Measurements from ENCODE around the gene PHB1. TPM values are rescaled to one million over a fixed set of nuclear protein-coding genes. Genes with fewer than 3 reads are reported as not detected.
A peak's percentile ranks its signal among the peaks of the same experiment; 100 is the strongest.

PHB1 gene
- total RNA-seq, 2 experiments from 2014 or later: 104 to 110 TPM

DNA sequence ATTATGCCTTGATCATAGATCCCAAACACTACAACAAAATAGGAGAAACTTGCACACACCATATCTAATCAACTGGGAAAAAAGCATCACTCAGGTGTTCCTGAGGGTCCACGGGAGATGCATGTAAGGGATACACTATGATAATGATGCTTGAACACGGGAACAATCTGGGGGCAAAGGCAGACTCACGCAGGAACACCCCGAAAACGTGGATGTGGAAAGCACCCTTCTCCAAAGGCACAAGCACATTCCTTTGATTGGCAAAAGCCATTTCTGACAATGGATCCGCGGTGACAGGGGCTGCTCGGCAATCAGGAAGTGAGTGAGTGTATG lies 53.9 kb downstream of the PHB1 start:
- H3K27me3 Mint-ChIP-seq: no peaks in the 10 kb centered on the region
- H3K36me3 Mint-ChIP-seq: peaks cover 11% of the 10 kb centered on the region
- peak overlapping the region; percentile 95 for H3K4me3 Mint-ChIP-seq
- H3K9me3 Mint-ChIP-seq: no peaks in the 10 kb centered on the region
- no peak for ATAC-seq (ENCODE audit: low read depth)
- peak overlapping the region; percentile 95 for H3K27ac Mint-ChIP-seq
- DNase-seq: peak; percentile 58
- POLR2A ChIA-PET: interaction anchor here (0.6 to 4.4 kb wide), 10 partner anchors 9 to 168 kb away, joined by 3 to 58 read pairs (median 6); no protein-coding TSS in a partner anchor
- H3K4me1 Mint-ChIP-seq: peaks cover 49% of the 10 kb centered on the region

DNA sequence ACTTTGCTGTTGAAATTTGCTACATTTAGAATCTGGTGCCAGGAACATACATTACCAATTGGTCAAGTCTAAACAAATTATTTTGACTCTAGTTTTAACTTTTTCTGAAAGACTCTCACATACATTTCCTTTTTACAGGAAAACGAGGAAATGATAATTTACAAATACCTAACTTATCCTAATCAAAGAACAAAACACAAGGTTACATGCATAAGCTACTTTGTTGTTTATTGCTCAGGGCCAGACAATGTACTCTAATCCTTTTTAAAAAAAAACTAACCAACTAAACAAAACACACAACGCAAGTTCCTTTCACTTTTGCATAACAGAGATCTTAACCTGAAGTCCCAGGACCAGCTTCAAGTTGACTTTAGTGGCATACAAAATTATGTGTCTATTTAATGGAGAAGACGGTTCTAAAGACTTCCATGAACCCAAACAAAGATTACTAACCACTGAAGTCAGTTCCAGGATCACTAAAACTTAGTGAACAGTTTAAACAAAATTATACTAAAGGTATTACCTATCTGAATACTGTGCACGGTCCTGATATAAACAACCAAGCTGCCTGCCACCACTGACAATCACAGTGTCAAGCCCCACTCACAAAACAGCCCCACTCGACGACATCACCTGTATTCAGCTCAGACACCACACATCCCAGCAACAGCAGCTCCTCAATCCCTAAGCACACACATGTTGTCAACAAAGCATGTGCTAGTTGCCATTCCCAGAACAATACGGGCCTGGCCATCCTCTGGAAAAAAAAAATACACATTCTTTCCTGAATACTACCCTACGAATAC lies 54.5 kb downstream of the PHB1 start:
- DNase-seq (no peak), ATAC-seq (ENCODE audit: low read depth) (no peak)
- H3K9me3 Mint-ChIP-seq: no peaks in the 10 kb centered on the region
- POLR2A ChIA-PET: interaction anchor here (0.6 to 4.4 kb wide), 11 partner anchors 11 to 168 kb away, joined by 3 to 58 read pairs (median 5); no protein-coding TSS in a partner anchor
- no peaks in the 10 kb centered on the region for H3K27me3 Mint-ChIP-seq
- H3K4me1 Mint-ChIP-seq: peaks cover 44% of the 10 kb centered on the region
- H3K4me3 Mint-ChIP-seq: peak overlapping the region; percentile 95
- H3K36me3 Mint-ChIP-seq: peaks cover 12% of the 10 kb centered on the region
- H3K27ac Mint-ChIP-seq: peak overlapping the region; percentile 95

DNA sequence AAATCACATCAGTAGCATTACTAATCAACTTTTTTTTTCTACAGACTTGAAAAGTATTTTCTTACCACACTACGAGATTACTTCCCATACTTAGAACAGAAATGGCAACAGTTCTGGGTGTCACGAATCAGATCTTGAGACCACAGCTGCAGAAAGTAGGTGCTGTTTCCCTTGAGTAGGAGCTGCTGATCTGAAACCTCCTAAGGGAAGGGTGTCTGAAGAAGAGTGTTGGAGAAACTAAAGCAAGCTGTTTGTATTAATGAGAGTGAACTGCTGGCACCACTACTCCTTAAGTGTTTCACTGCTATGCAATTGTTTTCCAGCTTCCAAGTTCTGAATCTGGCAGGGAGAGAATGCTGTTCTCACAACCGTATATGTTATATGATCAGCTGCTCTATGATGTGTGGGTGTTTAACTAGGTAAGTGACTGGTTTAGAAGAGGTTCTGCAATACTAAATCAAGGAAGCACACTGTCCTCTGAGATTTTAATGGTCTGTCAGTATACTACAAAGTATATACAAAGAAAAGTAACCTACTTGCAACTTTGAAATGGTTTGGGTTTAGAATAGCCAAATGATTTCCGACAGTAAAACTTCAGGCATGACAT lies 55.9 kb downstream of the PHB1 start:
- Mint-ChIP-seq H3K27ac (peak overlapping the region; percentile 62), H3K36me3 (peaks cover 13% of the 10 kb centered on the region), H3K4me3 (peak overlapping the region; percentile 95), H3K27me3 (no peaks in the 10 kb centered on the region), H3K4me1 (peaks cover 44% of the 10 kb centered on the region), H3K9me3 (no peaks in the 10 kb centered on the region)
- ATAC-seq (ENCODE audit: low read depth) (no peak), DNase-seq (no peak)
- POLR2A ChIA-PET: interaction anchor here (0.5 to 4.4 kb wide), 7 partner anchors 10 to 453 kb away, joined by 3 to 58 read pairs (median 4); no protein-coding TSS in a partner anchor

DNA sequence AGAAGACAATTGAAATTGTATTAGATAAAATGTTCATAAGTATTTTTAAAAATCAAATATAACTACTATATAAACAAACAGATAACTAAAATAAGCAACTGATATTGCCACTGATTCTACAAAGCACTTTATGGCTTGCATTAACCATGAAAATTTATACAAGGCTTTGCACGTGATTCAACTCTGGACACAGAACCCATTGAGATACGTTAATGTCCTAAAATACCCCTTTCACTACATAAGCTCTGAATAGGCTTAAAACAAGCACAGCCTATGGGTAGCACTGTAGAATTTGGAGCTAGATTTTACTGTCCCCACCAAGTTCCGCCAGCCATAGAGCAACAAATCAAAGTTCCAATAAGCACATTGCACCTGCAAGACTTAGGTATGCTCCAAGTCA lies 57.2 kb downstream of the PHB1 start:
- peaks cover 48% of the 10 kb centered on the region for H3K4me1 Mint-ChIP-seq
- no peaks in the 10 kb centered on the region for H3K27me3 Mint-ChIP-seq
- no peaks in the 10 kb centered on the region for H3K9me3 Mint-ChIP-seq
- peak overlapping the region; percentile 95 for H3K4me3 Mint-ChIP-seq
- no peak overlapping the region for H3K27ac Mint-ChIP-seq
- H3K36me3 Mint-ChIP-seq: peaks cover 16% of the 10 kb centered on the region
- DNase-seq (no peak), ATAC-seq (ENCODE audit: low read depth) (no peak)
- POLR2A ChIA-PET: interaction anchor here (1.4 kb wide), 1 partner anchor 8 kb away, joined by 3 read pairs; no protein-coding TSS in a partner anchor

GRCh38 chr17:49356320-49356719 lies 58.4 kb downstream of the PHB1 start:
- Mint-ChIP-seq H3K36me3 (peaks cover 15% of the 10 kb centered on the region), H3K4me3 (no peak overlapping the region), H3K9me3 (no peaks in the 10 kb centered on the region), H3K27me3 (no peaks in the 10 kb centered on the region), H3K4me1 (peaks cover 49% of the 10 kb centered on the region), H3K27ac (no peak overlapping the region)
- POLR2A ChIA-PET: interaction anchor here (1.4 kb wide), 1 partner anchor 7 kb away, joined by 3 read pairs; no protein-coding TSS in a partner anchor
- no peak for ATAC-seq (ENCODE audit: low read depth)
- DNase-seq: no peak

Other genes with a start within 250 kb of the PHB1 start
- 10 to 100 TPM; 27.9 to 34.2 TPM for gene GNGT2, start 204.3 kb downstream of the PHB1 start, total RNA-seq
- gene ABI3, start 204.2 kb downstream of the PHB1 start, total RNA-seq: 10 to 100 TPM; 86.4 to 86.7 TPM
- not detected for gene PHOSPHO1, start 184.1 kb downstream of the PHB1 start, total RNA-seq
- gene ZNF652, start 52.6 kb downstream of the PHB1 start, total RNA-seq: 10 to 100 TPM; 43.6 to 47.7 TPM
- under 1 TPM in 1 of 2 experiments, not detected in 1; 0.50 TPM for gene NGFR, start 80.4 kb upstream of the PHB1 start, total RNA-seq
- under 1 TPM in 1 of 2 experiments, not detected in 1; 0.14 TPM for gene NXPH3, start 161.0 kb upstream of the PHB1 start, total RNA-seq